BJ (cell line): ENCODE results near the gene LAMA3. TPM values are rescaled to one million over a fixed set of nuclear protein-coding genes. Genes with fewer than 3 reads are reported as not detected.

Experiments
- CTCF ChIA-PET: fragments of 350-600 bp; formaldehyde crosslinking; extraction: SDS; loops from one replicate; lab custom pipeline; 2021; ENCODE audit warnings: antibody characterized with exemption, inconsistent platforms; lab: Yijun Ruan, JAX
- POLR2A ChIA-PET: fragments of 300-600 bp; sonication (Branson Sonifier 250); formaldehyde crosslinking; extraction: SDS; loops from one replicate; lab custom pipeline; 2021; ENCODE audit warnings: antibody characterized with exemption; lab: Charles Lee
- DNase-seq: peaks from one replicate; pipeline ENCODE4 v3.0.0-alpha.2; 2011; ENCODE audit warnings: low read depth
- H3K27me3 ChIP-seq: 2 replicates; pipeline ENCODE4 v1.6.0; 2011; ENCODE audit warnings: low read length; ENCODE audit not compliant: control insufficient read depth, insufficient read depth
- H3K36me3 ChIP-seq: 2 replicates; pipeline ENCODE4 v1.5.1; 2011; ENCODE audit warnings: low read length; ENCODE audit not compliant: control insufficient read depth, insufficient read depth
- H3K4me3 ChIP-seq: 2 replicates; pipeline ENCODE4 v1.5.1; 2011; ENCODE audit warnings: low read depth, mild to moderate bottlenecking, control low read depth, low read length
- CTCF ChIP-seq: IDR thresholded peaks from 2 replicates; pipeline ENCODE4 v1.5.1; 2011; ENCODE audit warnings: low read depth, mild to moderate bottlenecking, control low read depth, inconsistent platforms, low read length, moderate library complexity; ENCODE audit not compliant: insufficient read depth
- polyA plus RNA-seq: library from polyadenylated mRNA; depleted of rRNA; stranded (reverse); fragments of >200 nt; gene quantifications from 2 replicates; pipeline ENCODE4 v1.2.3, GENCODE V29; 2011

The LAMA3 gene
- polyA plus RNA-seq, 1 experiment = 5.6 TPM

GRCh38 chr18:23927821-23928746, 238.8 kb downstream of the LAMA3 start:
- no peaks in the 10 kb centered on the region for H3K36me3 ChIP-seq
- H3K4me3 ChIP-seq = no peak overlapping the region
- DNase-seq = no peak
- no peak for TF ChIP-seq CTCF
- no peaks in the 10 kb centered on the region for H3K27me3 ChIP-seq
- ChIA-PET POLR2A (no interaction called here), CTCF (interaction anchor here (0.8 to 3.7 kb wide), 2 partner anchors 10 to 11 kb away, joined by 3 to 20 read pairs; no protein-coding TSS in a partner anchor)

- no peak for DNase-seq
- ChIA-PET POLR2A (interaction anchor here (0.6 kb wide), 3 partner anchors 11 to 498 kb away, joined by 3 to 5 read pairs (median 4); no protein-coding TSS in a partner anchor), CTCF (interaction anchor here (1.1 to 3.7 kb wide), 3 partner anchors 11 to 226 kb away, joined by 3 to 20 read pairs (median 3); no protein-coding TSS in a partner anchor)
- no peak for TF ChIP-seq CTCF
- no peaks in the 10 kb centered on the region for H3K36me3 ChIP-seq
- H3K27me3 ChIP-seq = no peaks in the 10 kb centered on the region
- H3K4me3 ChIP-seq = no peak overlapping the region
These were observed 240.2 kb downstream of the LAMA3 start for GRCh38 chr18:23929362-23929930.

- CTCF ChIA-PET = interaction anchor here (0.7 to 1.3 kb wide), 3 partner anchors 11 to 227 kb away, joined by 3 read pairs; no protein-coding TSS in a partner anchor
- no peak for DNase-seq
- no peaks in the 10 kb centered on the region for H3K27me3 ChIP-seq
- POLR2A ChIA-PET = interaction anchor here (0.6 kb wide), 1 partner anchor 497 kb away, joined by 5 read pairs; no protein-coding TSS in a partner anchor
- no peak for TF ChIP-seq CTCF
- no peaks in the 10 kb centered on the region for H3K36me3 ChIP-seq
- H3K4me3 ChIP-seq = no peak overlapping the region
These were observed 240.7 kb downstream of the LAMA3 start for GRCh38 chr18:23930002-23930401.

- no peak for TF ChIP-seq CTCF
- POLR2A ChIA-PET = interaction anchor here (0.5 kb wide), 1 partner anchor 153 kb away, joined by 5 read pairs; no protein-coding TSS in a partner anchor
- no peak overlapping the region for H3K4me3 ChIP-seq
- peak; percentile 81 for DNase-seq
- no peaks in the 10 kb centered on the region for H3K27me3 ChIP-seq
- no peaks in the 10 kb centered on the region for H3K36me3 ChIP-seq
- CTCF ChIA-PET = interaction anchor here (1.2 to 1.9 kb wide), 2 partner anchors 14 to 51 kb away, joined by 3 to 8 read pairs; no protein-coding TSS in a partner anchor
These were observed 243.3 kb downstream of the LAMA3 start for GRCh38 chr18:23932385-23933067.
